ENCODE measurements around the gene VPS9D1.

GRCh38 chr16:89716493-89716892 lies 4.2 kb downstream of the VPS9D1 start:
- TF ChIP-seq CTCF (IDR thresholded peaks at IDR 0.05) (no peak), POLR2A (IDR thresholded peaks at IDR 0.05) (no peak)

Data from lower leg skin (tissue), 3 donors.